NB4 (cell line): ENCODE measurements around the gene OR10AG1.

Source experiments
- MYC ChIP-seq: IDR thresholded peaks from 2 replicates; pipeline ENCODE4 v1.6.1; 2011; ENCODE audit warnings: low read depth, low read length
- POLR2A ChIP-seq: IDR thresholded peaks from 2 replicates; pipeline ENCODE4 v1.6.1; 2011; ENCODE audit warnings: mild to moderate bottlenecking; ENCODE audit not compliant: insufficient read length; ENCODE audit errors: extremely low read depth
- TF ChIP-seq, protein P1 (sequence below): IDR thresholded peaks from 2 replicates; pipeline ENCODE4 v1.6.1; 2011; ENCODE audit warnings: low read depth, low read length

DNA sequence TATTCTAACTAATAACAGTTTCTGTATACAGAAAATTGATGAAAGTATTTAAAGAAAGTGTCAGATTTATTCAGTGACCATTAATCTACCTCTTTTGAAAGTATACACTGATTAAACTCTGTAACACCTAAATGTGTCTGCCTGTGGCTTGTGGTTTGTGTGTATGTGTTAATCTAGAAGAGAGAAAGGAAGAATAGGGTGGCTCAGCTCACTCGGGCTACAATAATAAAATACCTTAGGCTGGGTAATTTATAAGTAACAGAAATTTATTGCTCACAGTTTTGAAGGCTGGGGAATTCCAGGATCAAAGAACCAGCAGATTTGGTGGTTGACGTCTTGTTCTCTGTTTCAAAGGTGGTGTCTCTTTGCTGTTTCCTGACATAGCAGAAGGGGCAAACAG lies 44.1 kb upstream of the OR10AG1 start:
- TF ChIP-seq POLR2A (no peak), MYC (no peak)
- TF ChIP-seq, protein P1, sequence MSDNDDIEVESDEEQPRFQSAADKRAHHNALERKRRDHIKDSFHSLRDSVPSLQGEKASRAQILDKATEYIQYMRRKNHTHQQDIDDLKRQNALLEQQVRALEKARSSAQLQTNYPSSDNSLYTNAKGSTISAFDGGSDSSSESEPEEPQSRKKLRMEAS, result no peak
